Coronary artery (tissue), 2 donors: ENCODE data around the gene SCN2B.

ENCODE experiments used
- DNase-seq: peaks from one replicate; pipeline ENCODE4 v3.0.0-alpha.2; 2017; ENCODE audit warnings: low spot score
- H3K27ac ChIP-seq, 2 donors: fragments of 200-600 bp; sonication (generic); one replicate each; pipeline ENCODE4 v1.5.1; 2016 to 2019
- H3K4me3 ChIP-seq: fragments of 200-600 bp; sonication (generic); 2 replicates; pipeline ENCODE4 v1.5.1; 2016; ENCODE audit warnings: mild to moderate bottlenecking, moderate library complexity
- TF ChIP-seq, protein P1 (sequence below): fragments of 200-600 bp; sonication (generic); IDR thresholded peaks from one replicate; pipeline ENCODE4 v1.5.1; 2019; ENCODE audit warnings: antibody characterized with exemption

The SCN2B gene

DNA sequence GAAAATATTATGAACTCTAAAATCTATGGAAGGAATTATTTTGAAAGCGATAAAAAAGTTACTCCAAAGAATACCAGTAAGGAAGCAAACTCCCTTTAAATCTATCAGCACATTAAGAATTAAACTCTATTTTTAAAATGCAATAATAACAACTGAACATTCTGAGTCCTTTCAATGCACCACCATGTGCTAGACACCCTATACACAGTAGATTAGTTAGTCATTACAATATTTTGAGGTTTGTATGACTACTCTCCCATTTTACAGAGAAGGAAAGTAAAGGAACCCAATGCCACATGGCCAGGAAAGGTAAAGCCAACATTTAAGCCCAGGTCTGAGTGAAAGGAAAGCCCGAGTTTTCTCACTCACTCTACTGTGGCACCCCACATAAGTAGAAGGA lies 30.6 kb upstream of the SCN2B start:
- DNase-seq, result no peak
- TF ChIP-seq, protein P1, sequence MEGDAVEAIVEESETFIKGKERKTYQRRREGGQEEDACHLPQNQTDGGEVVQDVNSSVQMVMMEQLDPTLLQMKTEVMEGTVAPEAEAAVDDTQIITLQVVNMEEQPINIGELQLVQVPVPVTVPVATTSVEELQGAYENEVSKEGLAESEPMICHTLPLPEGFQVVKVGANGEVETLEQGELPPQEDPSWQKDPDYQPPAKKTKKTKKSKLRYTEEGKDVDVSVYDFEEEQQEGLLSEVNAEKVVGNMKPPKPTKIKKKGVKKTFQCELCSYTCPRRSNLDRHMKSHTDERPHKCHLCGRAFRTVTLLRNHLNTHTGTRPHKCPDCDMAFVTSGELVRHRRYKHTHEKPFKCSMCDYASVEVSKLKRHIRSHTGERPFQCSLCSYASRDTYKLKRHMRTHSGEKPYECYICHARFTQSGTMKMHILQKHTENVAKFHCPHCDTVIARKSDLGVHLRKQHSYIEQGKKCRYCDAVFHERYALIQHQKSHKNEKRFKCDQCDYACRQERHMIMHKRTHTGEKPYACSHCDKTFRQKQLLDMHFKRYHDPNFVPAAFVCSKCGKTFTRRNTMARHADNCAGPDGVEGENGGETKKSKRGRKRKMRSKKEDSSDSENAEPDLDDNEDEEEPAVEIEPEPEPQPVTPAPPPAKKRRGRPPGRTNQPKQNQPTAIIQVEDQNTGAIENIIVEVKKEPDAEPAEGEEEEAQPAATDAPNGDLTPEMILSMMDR, result no peak
- Histone ChIP-seq H3K4me3 (no peak overlapping the region), H3K27ac (peak overlapping the region in 1 of 2 donors; percentile 72)

DNA sequence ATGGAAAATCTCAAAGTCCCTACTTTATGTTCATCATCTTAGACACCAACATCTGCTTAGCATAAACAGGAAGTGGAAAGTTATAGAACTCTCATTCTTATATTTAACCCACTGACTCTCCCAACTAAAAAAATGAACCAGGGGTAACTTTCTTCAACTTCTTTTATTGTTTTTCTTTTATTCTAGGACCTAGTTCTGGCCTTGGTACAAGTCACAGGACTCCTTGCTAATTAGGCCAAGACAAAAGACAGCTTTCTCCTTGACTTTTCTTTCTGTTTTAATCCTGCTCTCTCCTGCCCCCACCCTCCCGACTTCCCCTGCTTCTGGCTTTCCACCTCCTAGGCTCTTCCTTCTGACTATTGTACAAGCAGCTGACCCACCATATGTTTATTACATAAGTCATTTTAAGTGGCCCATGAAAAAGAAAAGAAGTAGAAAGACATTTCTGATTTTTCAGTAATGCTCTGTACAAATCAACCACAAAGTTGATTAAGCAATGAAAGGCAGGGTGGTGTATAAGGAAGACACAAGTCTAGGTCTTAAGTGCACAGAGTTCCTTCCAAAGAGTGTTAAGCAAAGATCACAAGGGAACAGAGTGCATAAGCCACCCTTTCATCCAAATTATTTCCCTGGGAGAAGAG lies 30.1 kb upstream of the SCN2B start:
- TF ChIP-seq, protein P1, result no peak
- DNase-seq, result no peak
- no peak overlapping the region for H3K4me3 ChIP-seq
- H3K27ac ChIP-seq, result peak overlapping the region in 1 of 2 donors; percentile 72

DNA sequence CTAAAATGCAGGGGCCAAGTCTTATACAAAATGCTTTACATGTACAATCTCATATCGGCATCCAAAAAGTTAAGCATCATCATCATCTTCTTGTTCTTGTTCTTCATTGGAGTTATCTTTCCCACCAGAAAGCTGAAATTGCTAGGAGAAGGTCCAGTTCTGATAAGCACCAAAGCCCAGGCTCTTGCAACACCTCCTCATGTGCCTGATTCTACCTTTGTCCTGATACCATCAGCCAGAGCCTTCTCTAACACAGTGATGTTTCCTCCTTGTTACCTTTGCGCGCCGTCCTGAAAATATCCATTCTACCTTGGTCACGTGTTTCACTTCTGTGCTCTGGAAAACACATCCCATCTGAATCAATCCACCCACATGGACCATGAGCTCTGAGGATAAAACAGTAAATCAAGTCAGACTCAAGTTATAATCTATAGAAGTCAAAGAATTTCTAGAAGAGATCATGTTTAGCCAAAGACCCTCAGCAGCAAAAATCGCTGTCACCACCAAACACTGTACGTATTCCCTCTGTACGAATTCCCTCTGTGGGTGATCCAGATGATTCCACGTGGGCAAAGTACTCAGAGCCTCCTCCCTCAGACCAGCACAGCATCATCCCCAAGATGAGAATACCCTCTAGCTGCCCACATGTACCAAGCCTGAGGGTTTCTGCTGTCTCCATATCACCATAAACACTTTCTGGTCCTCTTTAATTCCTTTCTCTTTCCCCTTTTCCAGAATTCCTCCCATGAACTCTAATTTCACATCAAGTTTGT lies 29.4 kb upstream of the SCN2B start:
- H3K4me3 ChIP-seq, result no peak overlapping the region
- TF ChIP-seq, protein P1, result no peak
- no peak for DNase-seq
- H3K27ac ChIP-seq, result peak overlapping the region in 1 of 2 donors; percentile 72

DNA sequence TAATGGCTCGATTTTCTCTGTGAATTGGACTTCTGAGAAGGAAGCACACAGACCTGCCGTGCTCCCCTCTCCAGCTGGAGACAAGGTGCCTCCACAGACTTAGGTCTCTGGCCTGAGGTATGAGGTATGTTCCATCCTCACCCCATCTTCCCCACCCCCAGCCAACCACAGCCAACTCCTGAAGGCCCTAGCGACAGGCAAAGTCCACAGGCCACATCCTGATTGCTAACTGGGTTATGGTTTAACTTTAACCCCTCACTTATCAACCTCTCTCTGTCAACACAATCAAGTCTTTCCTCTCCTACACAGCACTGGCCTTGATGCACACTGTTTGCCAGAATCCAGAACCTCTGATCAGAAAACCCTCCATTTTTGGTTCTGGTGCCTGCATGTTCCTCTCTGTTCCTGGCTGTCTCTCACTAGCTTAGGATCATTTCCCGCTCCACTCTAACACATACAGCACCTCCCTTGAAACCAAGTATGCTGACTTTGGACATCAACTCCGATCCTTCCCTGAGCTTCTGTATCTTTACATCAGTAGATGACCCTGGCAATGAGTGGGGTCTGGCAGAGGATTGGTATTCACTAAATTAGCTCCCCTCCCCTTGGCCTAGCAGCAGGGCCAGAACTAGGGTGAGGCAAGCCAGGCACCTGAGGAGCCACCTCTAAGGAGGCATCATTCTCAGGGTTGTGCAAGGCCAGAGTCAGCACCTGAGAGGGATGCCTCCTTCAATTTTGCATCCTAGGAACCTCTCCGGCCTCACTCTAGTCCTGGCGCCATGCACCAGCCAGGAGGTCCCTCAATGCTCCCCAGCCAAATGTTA lies 26.4 kb upstream of the SCN2B start:
- no peak overlapping the region for H3K4me3 ChIP-seq
- DNase-seq, result no peak
- TF ChIP-seq, protein P1, result no peak
- no peak overlapping the region for H3K27ac ChIP-seq

DNA sequence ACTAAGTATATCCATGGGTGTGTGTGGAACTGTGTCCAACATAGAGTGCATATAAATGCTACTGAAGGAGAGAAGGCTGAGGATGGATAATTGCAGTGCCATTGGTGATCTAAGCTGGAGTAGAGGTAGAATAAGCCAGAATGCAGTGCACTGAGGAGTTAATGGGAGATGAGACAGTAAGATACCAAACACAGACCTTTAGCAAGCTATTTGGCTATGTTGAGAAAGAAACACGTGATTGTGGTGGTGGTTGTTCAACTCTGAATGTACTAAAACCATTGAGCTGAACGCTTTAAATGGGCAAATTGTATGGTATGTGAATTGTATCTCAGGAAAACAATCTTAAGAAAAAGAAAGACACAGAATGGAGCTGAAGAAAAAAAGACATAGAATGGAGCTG lies 25.5 kb upstream of the SCN2B start:
- H3K4me3 ChIP-seq, result no peak overlapping the region
- H3K27ac ChIP-seq, result no peak overlapping the region
- DNase-seq, result no peak
- TF ChIP-seq, protein P1, result no peak

DNA sequence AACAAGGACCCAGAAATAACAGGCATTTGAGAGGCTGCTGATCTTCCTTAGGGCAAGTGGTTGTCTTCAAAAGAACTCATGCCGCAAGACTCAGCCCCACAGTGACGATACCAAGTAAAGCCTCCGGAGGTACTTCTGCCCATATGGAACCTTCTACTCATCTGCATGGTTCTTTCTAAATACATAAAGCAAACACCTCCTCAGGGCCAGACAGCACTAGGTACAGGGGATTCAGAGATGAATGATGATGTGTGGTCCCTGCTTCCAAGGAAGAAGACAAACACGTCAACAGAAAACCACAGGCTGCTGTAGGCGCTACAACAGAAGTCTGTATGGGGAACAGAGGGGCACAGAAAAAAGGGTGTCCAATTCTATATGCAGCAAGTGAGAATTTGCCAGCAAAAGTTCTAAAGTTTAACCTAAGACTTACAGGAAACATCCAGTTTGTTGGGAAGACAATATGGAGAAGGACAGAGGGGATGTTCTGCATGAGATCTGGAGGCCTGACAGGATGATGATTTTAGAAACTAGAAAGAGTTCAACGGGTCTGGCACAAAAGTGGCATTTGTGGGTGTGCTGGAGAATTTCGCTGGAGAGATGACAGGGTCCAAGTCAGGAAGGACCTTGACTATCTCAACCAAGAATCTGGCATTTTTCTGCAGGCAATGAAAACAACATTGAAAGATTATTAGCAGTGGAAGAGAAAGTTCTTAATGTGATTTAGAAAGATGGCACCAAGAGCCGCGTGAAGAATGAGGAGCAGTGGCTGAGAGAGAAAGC lies 24.7 kb upstream of the SCN2B start:
- H3K27ac ChIP-seq, result no peak overlapping the region

More for the DNA sequence above, 24.7 kb upstream of the SCN2B start:
- no peak for DNase-seq
- TF ChIP-seq, protein P1, result no peak
- H3K4me3 ChIP-seq, result no peak overlapping the region
